Nephron progenitor cell (in vitro differentiated cells): ENCODE measurements around the gene TAF10.

Experiments used
- DNase-seq: peaks from one replicate; pipeline ENCODE4 v3.0.0; 2021
- H3K27ac Mint-ChIP-seq: 2 replicates; pipeline ENCODE4 v1.8.0; 2021; ENCODE audit warnings: mild to moderate bottlenecking, moderate library complexity, mixed read lengths
- H3K27me3 Mint-ChIP-seq: 2 replicates; pipeline ENCODE4 v1.8.0; 2021; ENCODE audit warnings: mild to moderate bottlenecking, low read depth, mixed read lengths; ENCODE audit not compliant: poor library complexity
- H3K36me3 Mint-ChIP-seq: 2 replicates; pipeline ENCODE4 v1.8.0; 2021; ENCODE audit warnings: low read depth, mixed read lengths
- H3K4me1 Mint-ChIP-seq: 2 replicates; pipeline ENCODE4 v1.8.0; 2021; ENCODE audit warnings: mixed read lengths
- H3K4me3 Mint-ChIP-seq: 2 replicates; pipeline ENCODE4 v1.8.0; 2021; ENCODE audit warnings: mild to moderate bottlenecking, moderate library complexity, mixed read lengths
- H3K9me3 Mint-ChIP-seq: 2 replicates; pipeline ENCODE4 v1.8.0; 2021; ENCODE audit warnings: mild to moderate bottlenecking, moderate library complexity, mixed read lengths
- CTCF ChIP-seq: fragments of 200-600 bp; sonication (generic); IDR thresholded peaks from 2 replicates; pipeline ENCODE4 v1.5.0; 2021; ENCODE audit warnings: antibody characterized with exemption

The TAF10 gene

GRCh38 chr11:6588018-6588417 is 24.0 kb downstream of the TAF10 start:
- Mint-ChIP-seq H3K9me3 (peaks cover 22% of the 10 kb centered on the region), H3K36me3 (peaks cover 64% of the 10 kb centered on the region), H3K4me3 (no peak overlapping the region), H3K27ac (no peak overlapping the region), H3K4me1 (no peaks in the 10 kb centered on the region), H3K27me3 (no peaks in the 10 kb centered on the region)
- no peak for TF ChIP-seq CTCF
- no peak for DNase-seq

- Mint-ChIP-seq H3K4me3 (no peak overlapping the region), H3K4me1 (no peaks in the 10 kb centered on the region), H3K9me3 (peaks cover 27% of the 10 kb centered on the region), H3K27ac (no peak overlapping the region), H3K36me3 (peaks cover 67% of the 10 kb centered on the region), H3K27me3 (no peaks in the 10 kb centered on the region)
- TF ChIP-seq CTCF: no peak
- no peak for DNase-seq
Observed at GRCh38 chr11:6587360-6587953, 24.6 kb downstream of the TAF10 start.

- no peak for TF ChIP-seq CTCF
Observed at GRCh38 chr11:6586434-6587359, 25.3 kb downstream of the TAF10 start.

GRCh38 chr11:6584528-6584927 is 27.5 kb downstream of the TAF10 start:
- Mint-ChIP-seq H3K9me3 (peaks cover 43% of the 10 kb centered on the region), H3K27me3 (peaks cover 4% of the 10 kb centered on the region), H3K4me1 (no peaks in the 10 kb centered on the region), H3K27ac (no peak overlapping the region), H3K4me3 (no peak overlapping the region), H3K36me3 (peaks cover 70% of the 10 kb centered on the region)
- no peak for DNase-seq
- TF ChIP-seq CTCF: no peak

More at GRCh38 chr11:6586434-6587359, 25.3 kb downstream of the TAF10 start:
- no peak for DNase-seq
- peaks cover 4% of the 10 kb centered on the region for H3K27me3 Mint-ChIP-seq
- peaks cover 66% of the 10 kb centered on the region for H3K36me3 Mint-ChIP-seq
- H3K27ac Mint-ChIP-seq: no peak overlapping the region
- H3K4me1 Mint-ChIP-seq: no peaks in the 10 kb centered on the region
- peaks cover 35% of the 10 kb centered on the region for H3K9me3 Mint-ChIP-seq
- H3K4me3 Mint-ChIP-seq: no peak overlapping the region

GRCh38 chr11:6583584-6583983 is 28.4 kb downstream of the TAF10 start:
- no peak for DNase-seq
- TF ChIP-seq CTCF: no peak
- Mint-ChIP-seq H3K27me3 (peaks cover 4% of the 10 kb centered on the region), H3K4me3 (no peak overlapping the region), H3K27ac (no peak overlapping the region), H3K4me1 (no peaks in the 10 kb centered on the region), H3K9me3 (peaks cover 43% of the 10 kb centered on the region), H3K36me3 (peaks cover 63% of the 10 kb centered on the region)
